HepG2 (cell line): ENCODE results near the gene TEX48. TPM values are rescaled to one million over a fixed set of nuclear protein-coding genes. Genes with fewer than 3 reads are reported as not detected.

Experiments
- ARID3A ChIP-seq: IDR thresholded peaks from 2 replicates; pipeline ENCODE4 v1.6.1; 2012; ENCODE audit warnings: low read depth, low read length, improper control_type of control experiment
- FOXK1 ChIP-seq: sonication (generic); formaldehyde crosslinking; IDR thresholded peaks from 2 replicates; pipeline ENCODE4 v1.4.0; 2020; ENCODE audit warnings: low read depth, missing genetic modification reagents, borderline replicate concordance
- GATAD2A ChIP-seq: IDR thresholded peaks from 2 replicates; pipeline ENCODE4 v1.6.1; 2016
- GRHL1 ChIP-seq: sonication (generic); formaldehyde crosslinking; conservative IDR thresholded peaks from 2 replicates; pipeline ENCODE4 v1.8.0; 2022; ENCODE audit warnings: missing genetic modification reagents
- HMG20B ChIP-seq: conservative IDR thresholded peaks from 2 replicates; pipeline ENCODE4 v1.6.1; 2016; ENCODE audit warnings: missing genetic modification reagents, missing compliant biosample characterization
- HNF4G ChIP-seq, 2 experiments: sonication (generic) in 1 of 2; formaldehyde crosslinking in 1 of 2; IDR thresholded peaks; 2 replicates each; pipeline versions ENCODE4 v1.4.0 to v1.6.1; 2011 to 2020; ENCODE audit warnings: borderline replicate concordance in 2 of 2, low read depth in 2 of 2, mild to moderate bottlenecking in 2 of 2, low read length in 1 of 2, missing genetic modification reagents in 1 of 2, moderate library complexity in 1 of 2
- NONO ChIP-seq, 2 experiments: fragments of 450-650 bp in 1 of 2; sonication (generic) in 1 of 2; formaldehyde crosslinking in 1 of 2; IDR thresholded peaks in 1 of 2; conservative IDR thresholded peaks in 1 of 2; 2 replicates each; pipeline versions ENCODE4 v1.6.1 to v1.8.0; 2017 to 2022; ENCODE audit warnings: mild to moderate bottlenecking in 1 of 2, missing genetic modification reagents in 1 of 2, moderate library complexity in 1 of 2
- RAD21 ChIP-seq: fragments of 450-650 bp; formaldehyde crosslinking; IDR thresholded peaks from 2 replicates; pipeline ENCODE4 v1.5.0; 2020; ENCODE audit warnings: mild to moderate bottlenecking
- ZFP1 ChIP-seq: IDR thresholded peaks from 2 replicates; pipeline ENCODE4 v1.6.1; 2016
- ZNF563 ChIP-seq: sonication (generic); formaldehyde crosslinking; IDR thresholded peaks from 2 replicates; pipeline ENCODE4 v1.8.0; 2022; ENCODE audit warnings: mild to moderate bottlenecking, moderate library complexity, missing genetic modification reagents
- ZNF720 ChIP-seq: sonication (generic); formaldehyde crosslinking; IDR thresholded peaks from 2 replicates; pipeline ENCODE4 v1.4.0; 2020; ENCODE audit warnings: missing genetic modification reagents
- polyA plus RNA-seq, 8 experiments: library from polyadenylated mRNA; depleted of rRNA in 3 of 8; stranded (reverse) in 7 of 8; unstranded in 1 of 8; fragments of >200 nt; fragmentation: Illumina TruSeq in 4 of 8; extraction: Trizol in 4 of 8; gene quantifications; 2 replicates each; pipeline versions ENCODE4 v1.2.1 to v1.2.3, GENCODE V29; 2011 to 2016; ENCODE audit warnings: low read depth in 4 of 8, missing spikeins in 1 of 8, mixed read lengths in 1 of 8; ENCODE audit not compliant: insufficient read depth in 1 of 8
- total RNA-seq, 5 experiments: library from RNA; depleted of rRNA; stranded (reverse); fragments of >200 nt; fragmentation: Illumina TruSeq; extraction: Trizol; gene quantifications; 2 replicates each; pipeline ENCODE4 v1.2.3, GENCODE V29; 2016; ENCODE audit warnings: low read depth in 1 of 5
- TF ChIP-seq, protein P1 (sequence below): sonication (generic); formaldehyde crosslinking; IDR thresholded peaks from 2 replicates; pipeline ENCODE4 v1.9.0; 2021; ENCODE audit warnings: mild to moderate bottlenecking, missing genetic modification reagents
- TF ChIP-seq, protein P2 (sequence below): sonication (generic); formaldehyde crosslinking; IDR thresholded peaks from 2 replicates; pipeline ENCODE4 v1.4.0; 2020; ENCODE audit warnings: missing genetic modification reagents

Gene TEX48
- total and polyA plus RNA-seq, 2 of the 13 experiments (the other 11 are each of a cell fraction or from before 2014, with no cell fraction given) = not detected

DNA sequence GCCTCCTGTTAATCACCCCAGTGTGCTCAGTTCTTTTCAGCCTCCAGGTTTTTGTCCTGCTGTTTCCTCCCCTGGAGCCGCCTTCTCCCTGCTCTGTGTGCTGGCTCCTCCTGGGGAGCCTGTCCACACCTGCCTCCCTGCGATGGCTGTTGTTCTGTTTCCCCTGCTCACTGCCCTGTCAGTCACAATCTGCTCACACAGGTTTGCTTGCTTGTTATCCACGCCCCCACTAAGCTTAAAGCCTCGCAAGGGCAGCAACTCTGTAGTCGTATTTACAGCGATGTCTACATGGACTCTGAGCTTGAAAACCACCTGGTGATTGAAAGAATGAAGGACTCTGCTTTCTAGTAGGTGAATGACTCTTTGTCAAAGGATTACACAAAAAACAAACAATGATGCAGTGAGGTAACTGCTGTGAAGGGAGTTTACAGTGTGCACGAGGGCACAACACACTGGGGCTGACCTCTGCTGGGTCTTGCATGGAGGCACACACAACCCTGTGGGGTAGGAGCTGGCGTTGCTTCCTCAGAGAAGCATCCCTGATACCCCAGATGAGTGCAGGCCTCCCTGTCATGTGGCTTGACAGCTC, 39.6 kb upstream of the TEX48 start (continued):
- TF ChIP-seq, protein P1, sequence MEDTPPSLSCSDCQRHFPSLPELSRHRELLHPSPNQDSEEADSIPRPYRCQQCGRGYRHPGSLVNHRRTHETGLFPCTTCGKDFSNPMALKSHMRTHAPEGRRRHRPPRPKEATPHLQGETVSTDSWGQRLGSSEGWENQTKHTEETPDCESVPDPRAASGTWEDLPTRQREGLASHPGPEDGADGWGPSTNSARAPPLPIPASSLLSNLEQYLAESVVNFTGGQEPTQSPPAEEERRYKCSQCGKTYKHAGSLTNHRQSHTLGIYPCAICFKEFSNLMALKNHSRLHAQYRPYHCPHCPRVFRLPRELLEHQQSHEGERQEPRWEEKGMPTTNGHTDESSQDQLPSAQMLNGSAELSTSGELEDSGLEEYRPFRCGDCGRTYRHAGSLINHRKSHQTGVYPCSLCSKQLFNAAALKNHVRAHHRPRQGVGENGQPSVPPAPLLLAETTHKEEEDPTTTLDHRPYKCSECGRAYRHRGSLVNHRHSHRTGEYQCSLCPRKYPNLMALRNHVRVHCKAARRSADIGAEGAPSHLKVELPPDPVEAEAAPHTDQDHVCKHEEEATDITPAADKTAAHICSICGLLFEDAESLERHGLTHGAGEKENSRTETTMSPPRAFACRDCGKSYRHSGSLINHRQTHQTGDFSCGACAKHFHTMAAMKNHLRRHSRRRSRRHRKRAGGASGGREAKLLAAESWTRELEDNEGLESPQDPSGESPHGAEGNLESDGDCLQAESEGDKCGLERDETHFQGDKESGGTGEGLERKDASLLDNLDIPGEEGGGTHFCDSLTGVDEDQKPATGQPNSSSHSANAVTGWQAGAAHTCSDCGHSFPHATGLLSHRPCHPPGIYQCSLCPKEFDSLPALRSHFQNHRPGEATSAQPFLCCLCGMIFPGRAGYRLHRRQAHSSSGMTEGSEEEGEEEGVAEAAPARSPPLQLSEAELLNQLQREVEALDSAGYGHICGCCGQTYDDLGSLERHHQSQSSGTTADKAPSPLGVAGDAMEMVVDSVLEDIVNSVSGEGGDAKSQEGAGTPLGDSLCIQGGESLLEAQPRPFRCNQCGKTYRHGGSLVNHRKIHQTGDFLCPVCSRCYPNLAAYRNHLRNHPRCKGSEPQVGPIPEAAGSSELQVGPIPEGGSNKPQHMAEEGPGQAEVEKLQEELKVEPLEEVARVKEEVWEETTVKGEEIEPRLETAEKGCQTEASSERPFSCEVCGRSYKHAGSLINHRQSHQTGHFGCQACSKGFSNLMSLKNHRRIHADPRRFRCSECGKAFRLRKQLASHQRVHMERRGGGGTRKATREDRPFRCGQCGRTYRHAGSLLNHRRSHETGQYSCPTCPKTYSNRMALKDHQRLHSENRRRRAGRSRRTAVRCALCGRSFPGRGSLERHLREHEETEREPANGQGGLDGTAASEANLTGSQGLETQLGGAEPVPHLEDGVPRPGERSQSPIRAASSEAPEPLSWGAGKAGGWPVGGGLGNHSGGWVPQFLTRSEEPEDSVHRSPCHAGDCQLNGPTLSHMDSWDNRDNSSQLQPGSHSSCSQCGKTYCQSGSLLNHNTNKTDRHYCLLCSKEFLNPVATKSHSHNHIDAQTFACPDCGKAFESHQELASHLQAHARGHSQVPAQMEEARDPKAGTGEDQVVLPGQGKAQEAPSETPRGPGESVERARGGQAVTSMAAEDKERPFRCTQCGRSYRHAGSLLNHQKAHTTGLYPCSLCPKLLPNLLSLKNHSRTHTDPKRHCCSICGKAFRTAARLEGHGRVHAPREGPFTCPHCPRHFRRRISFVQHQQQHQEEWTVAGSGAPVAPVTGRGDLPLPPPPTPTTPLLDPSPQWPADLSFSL = peak; percentile 94
- TF ChIP-seq RAD21 (CRISPR knock-in tag) (peak; percentile 72), FOXK1 (CRISPR knock-in tag) (peak; percentile 98), ZFP1 (CRISPR knock-in tag) (peak; percentile 94), ARID3A (peak; percentile 61), GATAD2A (peak; percentile 97), HMG20B (CRISPR knock-in tag) (peak; percentile 92), ZNF720 (CRISPR knock-in tag) (no peak), GRHL1 (CRISPR knock-in tag) (no peak), ZNF563 (CRISPR knock-in tag) (0 out of 2 replicates have a peak, but pooled peaks have one; percentile 28), NONO (IDR thresholded peaks at IDR 0.05) (no peak), NONO (CRISPR knock-in tag; conservative IDR thresholded peaks at IDR 0.05) (peak; percentile 77; the same call in 1 of the 2 replicates), HNF4G (IDR thresholded peaks at IDR 0.05; ENCODE audit: borderline replicate concordance, low read depth, low read length) (peak; percentile 91), HNF4G (CRISPR knock-in tag; IDR thresholded peaks at IDR 0.05; ENCODE audit: borderline replicate concordance, low read depth) (peak; percentile 85; the same call in 1 of the 2 replicates)
- TF ChIP-seq, protein P2, sequence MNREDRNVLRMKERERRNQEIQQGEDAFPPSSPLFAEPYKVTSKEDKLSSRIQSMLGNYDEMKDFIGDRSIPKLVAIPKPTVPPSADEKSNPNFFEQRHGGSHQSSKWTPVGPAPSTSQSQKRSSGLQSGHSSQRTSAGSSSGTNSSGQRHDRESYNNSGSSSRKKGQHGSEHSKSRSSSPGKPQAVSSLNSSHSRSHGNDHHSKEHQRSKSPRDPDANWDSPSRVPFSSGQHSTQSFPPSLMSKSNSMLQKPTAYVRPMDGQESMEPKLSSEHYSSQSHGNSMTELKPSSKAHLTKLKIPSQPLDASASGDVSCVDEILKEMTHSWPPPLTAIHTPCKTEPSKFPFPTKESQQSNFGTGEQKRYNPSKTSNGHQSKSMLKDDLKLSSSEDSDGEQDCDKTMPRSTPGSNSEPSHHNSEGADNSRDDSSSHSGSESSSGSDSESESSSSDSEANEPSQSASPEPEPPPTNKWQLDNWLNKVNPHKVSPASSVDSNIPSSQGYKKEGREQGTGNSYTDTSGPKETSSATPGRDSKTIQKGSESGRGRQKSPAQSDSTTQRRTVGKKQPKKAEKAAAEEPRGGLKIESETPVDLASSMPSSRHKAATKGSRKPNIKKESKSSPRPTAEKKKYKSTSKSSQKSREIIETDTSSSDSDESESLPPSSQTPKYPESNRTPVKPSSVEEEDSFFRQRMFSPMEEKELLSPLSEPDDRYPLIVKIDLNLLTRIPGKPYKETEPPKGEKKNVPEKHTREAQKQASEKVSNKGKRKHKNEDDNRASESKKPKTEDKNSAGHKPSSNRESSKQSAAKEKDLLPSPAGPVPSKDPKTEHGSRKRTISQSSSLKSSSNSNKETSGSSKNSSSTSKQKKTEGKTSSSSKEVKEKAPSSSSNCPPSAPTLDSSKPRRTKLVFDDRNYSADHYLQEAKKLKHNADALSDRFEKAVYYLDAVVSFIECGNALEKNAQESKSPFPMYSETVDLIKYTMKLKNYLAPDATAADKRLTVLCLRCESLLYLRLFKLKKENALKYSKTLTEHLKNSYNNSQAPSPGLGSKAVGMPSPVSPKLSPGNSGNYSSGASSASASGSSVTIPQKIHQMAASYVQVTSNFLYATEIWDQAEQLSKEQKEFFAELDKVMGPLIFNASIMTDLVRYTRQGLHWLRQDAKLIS = no peak
